SH-SY5Y (cell line): ENCODE data around the gene KCNK4.

Experiments used
- GATA2 ChIP-seq: IDR thresholded peaks from 2 replicates; pipeline ENCODE4 v1.6.1; 2011; ENCODE audit warnings: mild to moderate bottlenecking, low read depth, low read length
- GATA3 ChIP-seq: IDR thresholded peaks from 2 replicates; pipeline ENCODE4 v1.6.1; 2011; ENCODE audit warnings: low read depth, mild to moderate bottlenecking, low read length, moderate library complexity

KCNK4 gene

GRCh38 chr11:64287676-64288352 lies 3.3 kb upstream of the KCNK4 start:
- TF ChIP-seq GATA3: no peak

- TF ChIP-seq GATA3 (no peak), GATA2 (no peak)
Observed at GRCh38 chr11:64288353-64288750, 2.8 kb upstream of the KCNK4 start.

GRCh38 chr11:64289002-64289564 lies 2.0 kb upstream of the KCNK4 start:
- no peak for TF ChIP-seq GATA3
- no peak for TF ChIP-seq GATA2

- no peak for TF ChIP-seq GATA2
- no peak for TF ChIP-seq GATA3
Observed at GRCh38 chr11:64290352-64291261, 495 bp upstream of the KCNK4 start.

- no peak for TF ChIP-seq GATA3
- TF ChIP-seq GATA2: no peak
Observed at GRCh38 chr11:64291752-64292459, 804 bp downstream of the KCNK4 start.

- no peak for TF ChIP-seq GATA2
- no peak for TF ChIP-seq GATA3
Observed at GRCh38 chr11:64292460-64293254, 1.6 kb downstream of the KCNK4 start.

GRCh38 chr11:64294774-64295173 lies 3.7 kb downstream of the KCNK4 start:
- TF ChIP-seq GATA3 (no peak), GATA2 (no peak)

- TF ChIP-seq GATA2 (no peak), GATA3 (no peak)
Observed at GRCh38 chr11:64295760-64296159, 4.7 kb downstream of the KCNK4 start.

GRCh38 chr11:64296236-64296635 lies 5.1 kb downstream of the KCNK4 start:
- TF ChIP-seq GATA2 (no peak), GATA3 (no peak)

- no peak for TF ChIP-seq GATA3
- TF ChIP-seq GATA2: no peak
Observed at GRCh38 chr11:64296830-64297698, 6.0 kb downstream of the KCNK4 start.

- TF ChIP-seq GATA2 (no peak), GATA3 (no peak)
Observed at GRCh38 chr11:64297699-64298358, 6.7 kb downstream of the KCNK4 start.

- no peak for TF ChIP-seq GATA2
Observed at GRCh38 chr11:64298966-64299846, 8.1 kb downstream of the KCNK4 start.
